OCI-M2 (cell line): ENCODE measurements around the gene GALC.
A peak's percentile ranks its signal among the peaks of the same experiment; 100 is the strongest.

ENCODE experiments used
- DNase-seq: peaks from one replicate; lab custom pipeline; 2025; ENCODE audit not compliant: unreplicated experiment; lab: John Stamatoyannopoulos, UW

GALC gene

DNA sequence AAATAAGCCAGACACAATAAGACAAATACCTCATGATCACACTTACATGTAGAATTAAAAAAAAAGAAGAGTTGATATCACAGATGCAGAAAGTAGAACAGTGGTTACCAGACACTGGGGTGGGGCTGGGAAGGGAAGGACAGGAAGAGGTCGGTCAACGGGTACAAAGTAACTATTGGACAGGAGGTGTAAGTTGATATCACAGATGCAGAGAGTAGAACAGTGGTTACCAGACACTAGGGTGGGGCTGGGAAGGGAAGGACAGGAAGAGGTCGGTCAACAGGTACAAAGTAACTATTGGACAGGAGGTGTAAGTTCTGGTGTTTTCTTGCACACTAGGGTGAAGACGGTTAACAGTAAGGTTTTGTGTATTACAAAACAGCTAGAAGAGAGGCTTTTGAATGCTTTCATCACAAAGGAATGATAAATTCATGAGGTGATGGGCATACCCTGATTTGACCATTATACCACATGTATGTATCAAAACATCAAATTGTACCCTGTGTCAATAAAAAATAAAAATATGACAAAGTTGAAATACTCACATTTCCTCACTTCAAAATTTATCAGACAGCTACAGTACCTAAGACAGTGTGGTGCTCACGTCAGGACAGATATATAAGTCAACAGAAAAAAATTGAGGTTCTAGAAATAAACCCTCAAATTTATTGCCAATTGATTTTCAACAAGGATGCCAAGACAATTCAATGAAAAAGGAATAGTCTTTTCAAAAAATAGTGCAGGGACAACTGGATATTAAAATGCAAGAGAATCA lies 32.8 kb downstream of the GALC start:
- no peak for DNase-seq

DNA sequence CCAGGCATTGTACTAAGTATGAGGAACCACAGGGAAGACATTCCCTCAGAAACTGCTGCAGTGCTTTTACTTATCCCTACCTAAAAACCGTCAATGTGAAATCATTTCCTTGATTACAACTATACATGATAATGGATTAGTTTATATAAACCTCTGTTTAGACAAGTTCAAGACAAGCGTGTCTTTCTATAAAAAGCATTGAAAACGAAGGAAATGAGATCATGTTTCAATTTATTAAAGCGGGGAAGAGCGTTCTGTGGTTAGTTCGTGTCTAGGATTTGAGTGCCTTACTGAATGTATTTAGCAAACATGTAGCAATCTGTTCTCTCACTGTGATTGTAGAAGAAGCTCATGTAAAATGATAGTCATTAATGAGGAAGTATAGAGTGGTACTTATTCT lies 37.5 kb downstream of the GALC start:
- no peak for DNase-seq

DNA sequence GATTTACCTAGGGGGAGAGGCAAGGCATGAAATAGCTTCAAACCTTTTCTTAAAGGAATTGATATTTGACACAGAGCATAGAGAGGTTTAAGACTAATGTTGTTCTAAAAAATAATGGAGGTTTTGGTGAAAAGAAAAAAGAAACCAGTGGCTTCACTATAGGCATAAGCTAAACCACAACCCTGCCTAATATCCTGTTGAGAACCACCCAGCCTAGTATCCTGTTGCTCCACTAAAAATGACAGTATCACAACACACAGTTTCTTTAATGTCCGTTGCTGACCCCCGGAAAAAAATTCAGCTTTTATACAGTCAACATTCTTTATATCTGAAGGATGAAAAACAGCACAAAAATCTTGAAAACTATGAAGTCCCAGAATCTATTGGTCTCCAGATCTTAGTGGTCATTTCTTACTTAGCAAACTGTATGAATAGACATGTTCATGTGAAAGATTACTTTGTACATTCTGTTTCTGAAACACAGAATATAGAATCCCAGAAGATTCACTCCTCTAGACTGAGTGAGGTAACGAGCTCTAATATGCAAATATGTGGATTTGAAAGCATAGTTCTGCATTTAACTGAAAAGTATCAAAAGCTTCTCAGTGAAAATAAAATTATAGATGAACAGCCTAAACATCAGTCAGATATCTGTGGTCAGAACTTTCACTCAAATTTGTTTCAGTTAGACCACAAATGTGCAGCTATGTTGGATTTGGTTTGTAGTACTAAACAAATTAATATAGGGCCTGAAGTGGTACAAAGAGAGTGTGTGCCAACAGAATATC lies 40.5 kb downstream of the GALC start:
- no peak for DNase-seq

DNA sequence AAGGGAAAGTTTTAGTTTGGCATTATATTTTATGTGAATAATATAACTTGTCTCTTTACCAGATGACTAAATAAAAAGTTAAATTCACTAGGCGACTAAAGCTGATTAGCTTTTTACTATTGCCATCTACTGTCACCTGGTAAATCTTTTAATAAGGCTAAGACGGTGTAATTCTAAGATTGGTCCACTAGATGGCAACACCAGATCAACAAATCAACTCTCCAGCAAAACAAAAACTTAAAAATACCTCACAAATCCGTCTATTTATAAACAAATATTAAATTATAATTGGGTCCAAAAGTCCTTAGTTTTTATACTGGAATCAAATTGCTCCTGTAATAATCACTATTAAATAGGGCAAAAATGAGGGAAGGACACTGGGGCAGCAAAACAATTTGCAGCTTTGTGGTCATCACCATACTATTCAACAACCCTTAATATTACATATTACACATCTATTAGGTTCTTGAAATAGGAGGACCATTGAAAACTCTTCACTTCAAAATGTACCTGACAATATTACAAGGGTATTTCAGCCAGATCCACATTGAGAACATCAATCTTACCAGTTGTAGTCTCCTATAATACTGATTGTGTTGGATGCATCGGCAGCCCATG lies 47.9 kb downstream of the GALC start:
- DNase-seq: peak; percentile 12

DNA sequence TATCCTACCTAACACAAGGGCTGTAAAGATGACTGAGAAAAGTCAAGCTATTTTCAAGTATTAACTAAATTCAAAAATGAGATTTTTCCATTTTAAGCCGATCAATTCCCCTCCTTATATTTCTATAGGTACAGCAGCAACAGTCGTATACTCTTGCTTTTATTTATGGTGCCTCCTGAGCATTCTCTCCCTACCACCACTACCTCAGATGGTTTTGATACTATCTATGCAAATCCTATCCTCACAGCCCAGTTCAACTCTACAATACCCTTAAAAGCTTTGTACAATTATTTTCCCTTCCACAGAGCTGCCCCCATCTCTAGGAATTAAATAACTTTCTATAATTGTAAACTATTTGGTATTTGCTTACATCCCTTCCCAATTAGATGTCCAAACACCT lies 52.1 kb downstream of the GALC start:
- no peak for DNase-seq

DNA sequence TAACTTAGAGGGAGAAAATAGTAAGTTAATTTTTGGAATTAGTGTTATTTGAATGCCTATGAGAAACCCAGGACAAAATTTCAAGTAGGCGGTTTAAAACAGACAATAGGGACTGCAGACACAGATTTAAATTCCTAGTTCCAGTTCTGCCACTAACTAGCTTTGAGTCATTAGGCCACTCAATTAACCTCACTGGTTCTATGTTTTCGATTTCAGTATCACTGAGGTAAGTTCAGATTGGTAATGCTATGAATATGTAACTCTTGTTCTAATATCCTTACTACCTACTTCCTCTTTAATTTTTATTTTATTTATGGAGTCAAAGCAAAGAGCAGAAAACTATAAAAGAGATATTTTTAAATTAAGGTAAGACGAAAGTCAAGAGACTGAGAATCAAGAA lies 52.6 kb downstream of the GALC start:
- no peak for DNase-seq

DNA sequence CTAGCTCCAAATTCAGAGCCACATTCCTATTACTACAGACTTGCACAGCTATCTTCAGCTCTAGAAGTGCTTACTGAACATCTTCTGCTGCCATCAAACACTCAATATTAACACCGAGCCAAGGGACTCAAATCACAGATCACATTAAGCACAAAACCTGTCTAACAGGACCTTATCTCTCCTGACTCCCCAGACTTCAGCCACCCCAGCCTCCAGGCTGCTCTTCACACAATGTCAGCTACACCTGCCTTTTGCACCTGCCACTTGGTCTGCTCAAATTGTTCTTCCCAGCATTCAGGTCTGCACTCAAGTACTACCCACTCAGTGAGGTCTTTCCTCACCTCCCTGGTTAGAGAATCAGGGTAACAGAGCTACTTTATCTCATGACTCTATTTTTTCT lies 57.1 kb downstream of the GALC start:
- no peak for DNase-seq

DNA sequence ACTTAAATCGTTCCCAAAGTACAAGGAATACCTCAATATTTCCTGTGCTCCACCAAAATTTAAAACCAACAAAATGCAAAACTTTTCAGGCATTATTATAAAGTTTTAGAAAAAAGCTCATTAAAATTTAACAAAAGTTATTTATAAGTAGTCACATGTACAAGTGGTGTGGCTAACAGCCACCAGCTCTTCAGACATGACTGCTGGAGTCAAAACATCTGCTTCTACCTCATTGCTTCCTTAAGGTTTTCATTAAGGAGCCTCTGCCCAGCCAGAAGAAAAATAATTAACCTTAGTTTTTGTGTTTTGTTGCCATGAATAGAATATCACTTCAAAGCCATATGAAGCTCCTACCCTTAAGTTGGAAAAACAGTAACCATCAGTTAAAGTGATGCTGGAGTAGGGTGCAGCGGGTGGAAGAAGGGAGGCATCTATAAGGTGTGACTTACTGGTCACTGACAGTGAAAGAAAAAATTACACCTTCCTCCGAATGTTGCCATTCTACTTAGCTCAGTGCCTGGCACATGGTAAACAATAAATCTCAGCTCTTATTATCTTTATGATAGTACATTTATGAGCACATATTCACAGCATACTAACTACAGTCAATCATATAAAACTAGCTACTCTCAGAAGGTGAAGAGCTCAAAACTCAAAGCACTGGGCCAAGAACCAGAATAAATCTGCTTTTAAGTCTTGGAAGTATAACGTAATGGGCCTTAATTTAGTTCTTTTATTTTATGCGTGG lies 57.7 kb downstream of the GALC start:
- no peak for DNase-seq

DNA sequence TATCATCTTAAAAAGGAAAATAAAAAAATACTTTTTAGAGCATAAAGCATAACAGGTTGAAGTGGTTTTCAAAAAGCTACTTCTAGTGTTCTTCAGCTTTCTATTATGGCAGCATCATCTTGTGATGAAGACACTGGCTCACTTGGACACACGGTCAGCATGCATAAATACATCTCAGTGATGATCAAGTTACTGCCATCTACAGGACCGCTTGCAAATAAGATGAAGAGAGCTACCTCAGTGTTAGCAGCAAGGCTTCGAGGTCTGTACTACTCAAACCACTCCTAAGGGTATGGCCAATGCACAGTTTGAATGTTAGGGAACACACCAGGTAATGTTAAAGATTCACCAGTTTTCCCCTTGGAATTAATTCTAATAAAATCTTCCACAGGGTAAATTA lies 58.8 kb downstream of the GALC start:
- no peak for DNase-seq

DNA sequence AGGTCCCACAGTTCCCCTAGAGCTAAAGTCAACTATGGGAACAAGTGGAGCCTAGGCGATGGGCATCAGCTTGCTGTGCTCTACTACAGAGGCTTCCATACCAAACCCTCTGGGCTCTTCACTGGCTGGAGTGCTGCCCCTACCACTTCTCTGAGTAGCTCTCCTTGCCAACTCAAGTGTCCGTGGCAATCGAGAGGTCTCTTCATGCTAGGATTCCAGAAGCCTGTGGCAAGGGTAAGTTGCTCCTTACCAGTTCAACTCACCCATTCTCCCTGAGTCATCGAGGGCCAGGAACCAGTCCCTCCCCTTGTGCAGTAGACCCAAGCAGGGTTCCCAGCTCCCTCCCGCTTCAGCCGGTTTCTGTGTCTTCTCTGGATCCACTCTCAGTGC lies 76.1 kb downstream of the GALC start:
- no peak for DNase-seq

DNA sequence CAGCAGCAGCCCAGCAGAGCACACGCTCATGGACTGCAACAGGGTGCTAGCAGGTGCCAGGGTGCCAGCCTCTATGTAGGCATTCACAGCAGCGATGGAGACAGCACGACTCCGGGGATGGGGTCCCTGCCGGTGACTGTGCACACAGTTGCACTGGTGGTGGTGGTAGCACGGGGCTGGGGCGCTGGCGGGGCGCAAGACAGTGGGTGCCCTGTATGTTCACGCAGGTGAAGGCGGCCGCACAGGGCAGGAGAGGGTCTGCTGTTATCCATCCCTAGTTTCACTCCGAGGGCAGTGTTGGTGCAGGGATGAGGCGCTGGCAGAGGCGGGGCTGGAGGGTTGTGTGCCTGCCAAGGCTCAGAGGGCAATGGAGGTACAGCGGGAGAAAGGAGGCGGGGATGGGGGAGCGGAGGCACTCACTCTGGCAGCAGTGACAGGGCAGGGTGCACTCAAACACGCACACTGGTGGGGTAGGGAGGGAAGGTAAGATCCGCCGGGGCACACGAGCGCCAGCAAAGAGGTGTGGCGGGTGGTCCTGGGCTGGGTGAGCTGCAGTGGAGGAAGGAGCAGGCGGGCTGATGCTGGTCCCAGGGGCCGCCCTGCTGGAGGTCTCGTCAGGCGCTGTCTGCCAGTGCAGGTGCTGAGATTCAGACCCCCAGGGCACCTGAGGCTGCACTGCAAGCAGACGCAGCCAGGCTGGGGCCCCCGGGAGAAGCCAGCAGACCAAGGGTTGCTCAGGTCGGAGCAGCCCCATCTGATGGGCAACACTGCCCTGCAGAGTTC lies 76.7 kb downstream of the GALC start:
- DNase-seq: no peak

DNA sequence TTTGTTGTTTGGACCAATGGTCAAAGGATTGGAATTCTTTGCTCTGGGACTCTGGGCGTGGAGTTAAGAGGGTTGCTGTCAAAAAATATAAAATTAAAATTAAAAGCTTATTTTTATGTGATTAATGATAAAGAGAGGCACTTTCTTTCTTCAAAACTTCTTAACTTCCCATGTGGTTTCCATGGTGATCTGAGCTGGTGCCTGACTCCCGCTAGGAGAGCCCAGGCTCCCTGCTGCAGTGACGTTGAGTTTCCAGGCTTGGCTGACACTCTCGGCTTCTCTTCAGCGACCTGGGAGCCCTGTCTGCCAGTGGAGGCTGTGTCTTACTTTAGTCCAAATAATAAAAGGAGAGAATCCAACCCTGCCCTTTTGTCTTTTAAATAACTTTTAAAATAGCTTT lies 84.4 kb downstream of the GALC start:
- no peak for DNase-seq

DNA sequence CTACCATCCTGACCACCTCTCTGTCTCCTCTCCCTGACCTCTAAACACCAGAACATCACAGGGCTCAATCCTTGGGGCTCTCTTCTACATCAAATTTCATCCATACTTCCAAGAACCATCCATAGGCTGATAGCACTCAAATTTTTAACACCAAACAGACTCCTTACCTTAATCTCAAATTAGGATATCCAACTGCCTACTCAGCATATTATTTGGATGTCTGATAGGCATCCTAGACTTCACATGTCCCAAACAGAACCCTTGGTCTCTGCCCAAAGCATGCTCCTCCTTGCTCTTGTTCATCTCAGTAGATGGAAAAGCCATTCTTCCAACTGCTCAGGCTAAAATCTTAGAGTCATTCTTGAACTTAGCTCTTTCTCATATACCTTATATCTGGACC lies 91.3 kb downstream of the GALC start:
- DNase-seq: no peak

DNA sequence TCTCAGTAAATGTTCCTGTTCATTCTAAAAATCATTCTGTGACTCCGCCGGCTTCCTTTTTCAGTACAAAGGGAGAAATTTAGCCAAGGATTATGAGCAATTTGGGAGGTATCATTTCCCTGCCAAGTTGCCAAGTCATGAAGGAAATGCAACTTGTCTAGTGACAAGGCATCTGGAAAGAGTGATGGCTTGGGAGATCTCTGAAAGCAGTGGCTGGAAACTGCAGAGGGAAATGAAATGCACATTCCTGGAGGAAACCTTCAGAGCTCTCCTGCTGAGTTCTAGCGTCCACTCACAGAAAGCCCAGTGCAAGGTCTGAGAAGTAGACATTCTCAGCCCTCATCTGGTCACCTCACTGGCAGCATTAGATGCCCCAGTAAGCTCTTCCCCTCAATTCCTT lies 91.7 kb downstream of the GALC start:
- no peak for DNase-seq

DNA sequence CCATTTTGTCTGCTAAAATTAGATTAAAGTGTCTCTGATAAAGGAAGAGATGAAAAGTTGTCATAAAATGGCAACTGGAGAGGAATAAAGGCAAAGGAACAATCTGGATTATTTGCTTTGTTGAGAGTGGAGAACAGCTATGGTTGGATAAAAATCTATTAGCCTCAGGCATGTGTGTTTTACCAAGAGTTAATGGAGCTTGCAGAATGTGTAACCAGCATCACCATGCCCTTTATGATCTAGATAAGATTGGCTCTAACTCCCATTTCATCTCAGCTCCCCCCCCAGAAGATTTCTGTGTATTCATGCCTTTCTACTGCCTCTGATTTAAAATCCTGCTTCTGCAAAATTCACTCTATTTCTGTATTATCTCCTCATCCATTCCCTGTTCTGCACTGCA lies 93.8 kb downstream of the GALC start:
- no peak for DNase-seq

DNA sequence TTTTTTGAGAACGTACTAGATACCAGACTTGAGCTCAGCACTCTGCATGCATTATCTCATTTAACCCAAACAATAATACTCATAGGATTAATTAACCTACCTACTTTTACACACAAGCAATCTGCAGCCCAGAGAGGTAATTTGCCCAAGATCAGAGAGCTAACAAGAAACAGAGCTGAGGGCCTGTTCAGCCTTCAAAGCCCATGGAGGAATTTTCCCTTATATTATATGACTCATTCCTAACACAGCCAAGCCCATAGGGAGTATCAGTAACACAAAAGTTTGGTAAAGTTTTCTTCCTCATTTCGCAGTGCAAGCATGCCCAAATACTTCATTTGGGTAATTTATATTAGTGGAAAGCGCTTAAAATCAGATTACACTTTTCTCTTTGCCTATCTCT lies 94.7 kb downstream of the GALC start:
- DNase-seq: no peak

DNA sequence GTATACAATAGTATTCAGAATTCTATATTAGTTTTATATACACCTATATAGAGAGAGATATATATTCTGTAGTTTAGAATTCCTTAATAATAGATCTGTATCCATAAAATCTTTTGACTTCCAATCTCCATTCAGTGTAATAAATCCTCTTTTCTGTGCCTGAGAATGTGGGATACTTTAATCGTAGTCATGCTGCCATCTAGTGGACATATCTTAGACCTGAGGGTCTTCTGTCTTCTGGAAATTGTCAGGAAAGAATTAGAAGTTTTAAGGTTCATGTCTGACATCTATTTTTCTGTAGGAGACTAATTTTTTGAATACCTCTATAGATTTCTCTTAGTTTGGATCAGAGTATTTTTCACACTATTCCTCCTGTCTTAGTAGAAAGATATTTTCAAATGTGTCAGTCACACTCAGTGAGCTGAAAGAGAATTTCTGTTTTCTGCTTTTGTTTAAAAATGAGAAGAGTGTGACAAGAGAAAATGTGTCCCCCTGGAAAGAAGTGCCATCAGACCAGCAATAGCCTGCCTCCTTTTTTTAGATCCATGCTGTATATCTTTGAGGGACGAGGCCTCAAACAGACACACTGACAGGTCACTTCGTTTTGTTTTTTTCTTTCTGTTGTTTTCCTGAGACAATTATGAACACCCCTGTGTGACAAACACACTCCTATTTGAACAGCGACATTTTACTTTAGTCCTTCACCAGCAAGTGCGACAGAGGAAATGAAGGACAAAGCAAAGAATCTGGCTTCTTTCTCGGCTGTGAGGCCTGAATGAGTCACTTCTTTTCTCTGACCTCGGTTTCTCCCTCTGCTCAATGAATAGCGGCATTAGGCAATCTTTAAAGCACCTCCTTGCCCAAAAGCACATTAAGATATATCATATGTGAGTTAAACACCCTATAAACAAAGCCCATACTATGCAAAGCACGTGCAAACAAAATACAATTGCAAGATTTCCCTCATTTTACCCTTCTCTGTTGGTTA lies 96.3 kb downstream of the GALC start:
- no peak for DNase-seq

DNA sequence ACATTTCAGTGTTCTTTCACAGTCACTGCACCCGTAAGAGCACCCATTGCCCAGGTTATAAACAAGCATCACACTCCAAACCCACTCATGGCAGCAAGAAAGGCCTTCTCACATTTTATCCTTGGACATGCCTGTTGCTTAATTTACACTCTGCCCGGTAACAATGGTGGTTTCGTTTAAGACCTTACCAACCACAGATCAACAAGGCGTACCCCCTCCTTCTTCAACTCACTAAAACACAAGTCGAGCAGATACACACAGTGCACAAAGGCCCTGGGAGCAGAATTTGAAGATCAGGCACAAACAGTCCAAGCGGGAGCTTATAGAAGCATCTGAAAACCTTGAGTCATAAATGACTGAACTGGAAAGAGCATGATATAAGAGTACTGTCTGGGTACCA lies 98.1 kb downstream of the GALC start:
- DNase-seq: no peak

DNA sequence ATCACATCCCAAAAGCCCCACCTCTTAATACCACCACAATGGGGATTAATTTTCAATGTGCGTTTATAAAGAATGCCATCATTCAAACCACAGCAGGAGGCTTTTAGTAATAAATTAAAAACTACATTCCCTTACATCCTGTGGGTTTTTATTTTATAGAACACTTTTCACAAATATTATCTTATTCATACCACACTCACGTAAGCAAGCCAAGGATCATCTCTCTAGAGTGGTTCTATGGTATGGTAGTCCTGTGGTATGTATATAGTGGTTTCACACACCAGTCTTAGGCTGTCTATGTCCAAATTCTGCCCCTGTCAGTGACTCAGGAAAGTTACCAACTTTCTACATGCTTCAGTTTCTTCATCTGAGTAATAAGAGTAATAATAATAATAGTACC lies 100.2 kb downstream of the GALC start:
- DNase-seq: no peak
